ENCODE data around the gene PDLIM1.

PDLIM1 gene

GRCh38 chr10:95327367-95327766, 36.6 kb upstream of the PDLIM1 start:
- Histone ChIP-seq H4K20me1 (ENCODE audit: insufficient read depth, low read length) (no peaks in the 10 kb centered on the region), H2AFZ (ENCODE audit: low read length) (no peak overlapping the region), H3K4me3 (ENCODE audit: low read length) (no peak overlapping the region), H3F3A (ENCODE audit: insufficient read depth, low read length) (no peaks in the 10 kb centered on the region), H3K9me2 (replicated peaks; ENCODE audit: insufficient read depth, low read length) (no peaks in the 10 kb centered on the region), H3K27me3 (replicated peaks; ENCODE audit: insufficient read depth, low read length) (no peaks in the 10 kb centered on the region), H3K79me2 (ENCODE audit: low read length) (no peaks in the 10 kb centered on the region), H3K4me2 (ENCODE audit: low read depth, low read length) (no peak overlapping the region), H3K36me3 (replicated peaks; ENCODE audit: insufficient read depth, low read length) (no peaks in the 10 kb centered on the region), H3K9me3 (replicated peaks; ENCODE audit: insufficient read depth, low read length) (no peaks in the 10 kb centered on the region), H3K9ac (ENCODE audit: low read length) (no peak overlapping the region), H3K4me1 (ENCODE audit: low read length) (no peaks in the 10 kb centered on the region), H3K27ac (ENCODE audit: low read length) (no peak overlapping the region)
- TF ChIP-seq EZH2 (optimal IDR thresholded peaks at IDR 0.05; ENCODE audit: low read depth, low read length) (no peak), EZH2phosphoT487 (IDR thresholded peaks at IDR 0.05; ENCODE audit: low read length) (no peak), CTCF (IDR thresholded peaks at IDR 0.05; ENCODE audit: low read length) (no peak)
- DNase-seq = no peak

- no peaks in the 10 kb centered on the region for H4K20me1 ChIP-seq (ENCODE audit: insufficient read depth, low read length)
- DNase-seq = no peak
- no peak overlapping the region for H2AFZ ChIP-seq (ENCODE audit: low read length)
- TF ChIP-seq CTCF (IDR thresholded peaks at IDR 0.05; ENCODE audit: low read length) (no peak), EZH2 (optimal IDR thresholded peaks at IDR 0.05; ENCODE audit: low read depth, low read length) (no peak), EZH2phosphoT487 (IDR thresholded peaks at IDR 0.05; ENCODE audit: low read length) (no peak)
- H3K36me3 ChIP-seq (replicated peaks; ENCODE audit: insufficient read depth, low read length) = no peaks in the 10 kb centered on the region
- H3K27me3 ChIP-seq (replicated peaks; ENCODE audit: insufficient read depth, low read length) = no peaks in the 10 kb centered on the region
- no peaks in the 10 kb centered on the region for H3F3A ChIP-seq (ENCODE audit: insufficient read depth, low read length)
- H3K4me1 ChIP-seq (ENCODE audit: low read length) = no peaks in the 10 kb centered on the region
- no peak overlapping the region for H3K4me2 ChIP-seq (ENCODE audit: low read depth, low read length)
- no peak overlapping the region for H3K4me3 ChIP-seq (ENCODE audit: low read length)
- no peak overlapping the region for H3K27ac ChIP-seq (ENCODE audit: low read length)
- H3K9me3 ChIP-seq (replicated peaks; ENCODE audit: insufficient read depth, low read length) = no peaks in the 10 kb centered on the region
- H3K9me2 ChIP-seq (replicated peaks; ENCODE audit: insufficient read depth, low read length) = no peaks in the 10 kb centered on the region
- H3K9ac ChIP-seq (ENCODE audit: low read length) = no peak overlapping the region
- H3K79me2 ChIP-seq (ENCODE audit: low read length) = no peaks in the 10 kb centered on the region
Measured at GRCh38 chr10:95326396-95326795, 35.6 kb upstream of the PDLIM1 start.

GRCh38 chr10:95325863-95326262, 35.1 kb upstream of the PDLIM1 start:
- Histone ChIP-seq H3K27me3 (replicated peaks; ENCODE audit: insufficient read depth, low read length) (no peaks in the 10 kb centered on the region), H3K4me1 (ENCODE audit: low read length) (no peaks in the 10 kb centered on the region), H3K9me2 (replicated peaks; ENCODE audit: insufficient read depth, low read length) (no peaks in the 10 kb centered on the region), H4K20me1 (ENCODE audit: insufficient read depth, low read length) (no peaks in the 10 kb centered on the region), H3F3A (ENCODE audit: insufficient read depth, low read length) (no peaks in the 10 kb centered on the region), H3K9ac (ENCODE audit: low read length) (no peak overlapping the region), H3K9me3 (replicated peaks; ENCODE audit: insufficient read depth, low read length) (no peaks in the 10 kb centered on the region), H3K4me2 (ENCODE audit: low read depth, low read length) (no peak overlapping the region), H2AFZ (ENCODE audit: low read length) (no peak overlapping the region), H3K4me3 (ENCODE audit: low read length) (no peak overlapping the region), H3K27ac (ENCODE audit: low read length) (no peak overlapping the region), H3K36me3 (replicated peaks; ENCODE audit: insufficient read depth, low read length) (no peaks in the 10 kb centered on the region), H3K79me2 (ENCODE audit: low read length) (no peaks in the 10 kb centered on the region)
- DNase-seq = no peak
- no peak for TF ChIP-seq EZH2phosphoT487 (IDR thresholded peaks at IDR 0.05; ENCODE audit: low read length)
- no peak for TF ChIP-seq EZH2 (optimal IDR thresholded peaks at IDR 0.05; ENCODE audit: low read depth, low read length)
- no peak for TF ChIP-seq CTCF (IDR thresholded peaks at IDR 0.05; ENCODE audit: low read length)
